Fibroblast of skin of right quadriceps (primary cell): Measurements from ENCODE around the gene ZNF678.
A peak's percentile ranks its signal among the peaks of the same experiment; 100 is the strongest.
"Not testable (repeated sequence)": the region's sequence is repeated elsewhere in the genome, so short reads cannot be mapped to it uniquely, and the experiment has no call there.

Experiments
- DNase-seq: peaks from one replicate; pipeline ENCODE4 v3.0.0-alpha.2; 2013

The ZNF678 gene

DNA sequence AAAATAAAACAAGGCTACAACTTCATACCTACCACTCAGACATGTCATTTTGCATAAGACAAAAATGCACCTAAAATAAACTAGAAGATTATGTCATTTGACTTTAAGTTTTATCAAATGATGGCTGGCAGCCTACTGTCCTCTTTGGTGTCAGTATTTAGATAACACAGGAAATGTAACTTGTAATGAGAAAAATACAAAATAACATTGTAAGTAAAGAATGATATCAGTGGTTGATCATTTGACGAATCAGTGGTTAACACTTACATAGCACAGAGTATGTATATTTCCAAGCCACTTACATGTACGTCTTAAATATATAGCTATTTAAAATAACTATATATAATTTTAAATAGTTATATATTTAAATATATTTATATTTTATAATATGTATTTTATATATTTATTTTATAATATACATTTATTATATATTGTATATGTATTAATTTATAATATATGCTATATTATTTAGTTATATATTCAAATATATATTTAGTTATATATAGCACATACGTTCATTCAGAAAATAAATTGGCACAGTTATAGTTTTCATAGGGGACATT is 44.1 kb downstream of the ZNF678 start:
- no peak for DNase-seq

DNA sequence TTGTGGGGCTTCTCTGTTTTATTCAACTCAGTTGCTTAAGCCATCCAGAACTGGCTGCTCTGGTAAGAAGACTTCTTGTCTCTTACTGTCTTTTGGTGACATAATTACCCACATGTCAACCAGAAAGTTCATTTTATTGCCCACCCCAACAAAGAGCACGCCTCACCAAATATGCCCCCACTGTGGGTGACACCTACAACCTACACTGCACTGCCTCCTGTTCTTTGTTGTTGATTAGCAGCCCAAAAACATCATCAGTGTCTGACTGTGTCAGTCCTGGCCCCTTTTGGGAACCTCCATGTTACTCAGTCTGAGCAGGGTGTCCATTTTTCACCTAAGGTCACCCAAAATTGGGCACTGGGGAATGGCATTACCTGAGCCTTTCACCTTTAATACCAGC is 49.3 kb downstream of the ZNF678 start:
- DNase-seq: no peak

DNA sequence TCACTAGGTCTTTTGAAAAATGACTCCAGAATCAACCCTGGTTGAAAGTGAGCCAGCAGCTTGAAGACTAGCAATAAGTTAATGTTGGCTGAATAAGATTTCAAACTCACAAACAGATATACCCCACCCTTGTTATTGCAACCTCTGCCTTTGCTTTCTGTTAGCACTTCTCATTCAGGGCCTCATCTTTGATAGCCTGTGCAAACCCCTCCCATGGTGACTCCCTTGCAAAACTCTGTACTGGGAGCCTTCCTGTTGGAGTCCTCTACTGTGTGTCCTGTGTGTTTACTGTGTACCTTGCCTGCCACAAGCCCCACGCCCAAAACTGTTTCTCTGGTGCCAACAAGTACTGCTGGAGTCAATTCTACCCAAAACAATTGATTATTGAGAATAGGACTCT is 50.2 kb downstream of the ZNF678 start:
- DNase-seq: no peak

DNA sequence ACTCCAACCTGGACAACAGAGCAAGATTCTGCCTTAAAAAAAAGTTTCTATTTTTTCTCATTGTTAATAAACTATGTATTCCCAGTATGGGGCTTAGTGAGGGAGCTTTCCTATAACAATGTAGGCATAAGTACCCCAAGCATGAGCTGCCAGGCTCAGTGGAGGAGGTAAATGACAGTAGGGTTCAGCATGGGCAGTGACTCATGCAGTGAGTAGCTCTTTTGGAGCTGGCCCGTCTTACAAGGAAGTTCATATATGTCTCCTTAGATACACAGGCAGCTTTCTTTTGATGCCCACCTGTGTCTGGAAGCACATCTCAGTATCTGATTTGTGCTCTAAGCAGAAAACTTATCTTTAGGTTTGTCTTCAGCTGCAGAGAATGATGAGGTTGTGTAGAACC is 57.9 kb downstream of the ZNF678 start:
- DNase-seq: no peak

DNA sequence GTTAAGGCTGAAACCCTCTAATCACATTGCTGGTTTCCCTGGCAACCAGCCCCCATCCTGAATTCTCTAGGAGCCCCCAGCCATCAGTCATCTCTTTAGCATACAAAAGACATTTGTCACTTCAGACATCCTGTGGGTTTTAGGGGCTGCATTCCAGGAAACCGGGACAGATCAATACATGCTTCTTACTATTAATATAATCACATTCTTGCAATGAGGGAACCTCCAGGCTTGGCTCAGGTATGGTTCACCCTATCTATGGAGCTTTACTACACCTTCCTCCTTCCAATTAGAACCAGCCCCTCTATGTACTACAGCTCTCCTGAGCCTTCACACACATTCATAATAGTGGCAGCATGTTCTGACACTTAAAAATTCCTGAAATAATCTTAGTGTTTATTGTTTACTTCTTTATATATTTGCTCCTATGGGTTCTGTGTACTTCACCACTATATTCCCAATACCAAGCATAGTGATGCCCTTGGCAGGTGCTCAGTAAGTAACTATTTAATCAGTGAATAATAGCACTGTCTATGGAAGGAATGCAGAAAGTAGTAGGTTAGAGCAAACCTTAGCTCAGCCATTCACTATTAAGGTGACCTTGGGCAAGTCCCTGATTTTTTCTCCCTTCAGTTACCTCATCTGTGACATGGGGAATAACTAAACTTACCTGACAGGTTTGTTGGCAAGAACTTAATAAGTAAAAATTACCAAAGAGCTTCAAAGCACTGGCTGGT is 59.6 kb downstream of the ZNF678 start:
- DNase-seq: no peak

DNA sequence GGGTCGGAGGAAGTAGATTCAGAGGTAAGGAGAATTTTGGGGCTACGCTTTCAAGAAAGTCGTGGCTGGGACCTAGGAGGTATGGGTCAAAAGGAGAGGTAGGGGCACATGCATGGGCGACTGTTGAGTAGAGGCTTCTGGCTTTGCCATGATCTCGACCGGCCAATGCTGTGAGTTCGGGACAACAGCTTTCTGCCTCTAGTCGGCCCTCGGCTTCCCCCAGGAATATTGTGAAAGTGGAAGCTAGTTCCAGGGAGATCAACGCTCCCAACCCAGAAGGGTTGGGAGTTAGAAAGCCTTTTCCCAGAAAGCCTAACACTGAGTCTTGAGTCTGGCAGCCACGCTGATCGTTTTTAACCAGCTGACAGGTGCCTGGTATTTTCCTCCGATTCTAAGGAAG is 69.0 kb downstream of the ZNF678 start:
- no peak for DNase-seq

DNA sequence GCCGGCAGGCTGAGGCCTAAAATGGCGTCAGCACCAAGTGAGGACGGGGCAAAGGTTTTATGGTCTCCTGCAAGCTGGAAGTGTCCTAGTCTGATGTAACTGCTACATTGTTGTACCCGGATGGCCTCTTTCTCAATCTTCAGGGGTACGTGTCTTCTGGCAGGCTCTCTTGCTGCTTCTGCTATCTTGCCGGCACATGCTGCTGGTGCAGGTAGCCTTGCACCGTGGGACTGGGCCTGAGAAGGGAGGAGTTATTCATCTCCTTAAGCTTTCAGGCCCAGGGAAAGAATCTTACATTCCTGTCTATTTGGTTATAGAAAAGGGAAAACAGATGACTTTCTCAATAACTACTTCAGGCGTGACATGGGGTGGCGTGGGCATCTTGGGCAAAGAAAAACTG is 72.2 kb downstream of the ZNF678 start:
- DNase-seq: no peak

DNA sequence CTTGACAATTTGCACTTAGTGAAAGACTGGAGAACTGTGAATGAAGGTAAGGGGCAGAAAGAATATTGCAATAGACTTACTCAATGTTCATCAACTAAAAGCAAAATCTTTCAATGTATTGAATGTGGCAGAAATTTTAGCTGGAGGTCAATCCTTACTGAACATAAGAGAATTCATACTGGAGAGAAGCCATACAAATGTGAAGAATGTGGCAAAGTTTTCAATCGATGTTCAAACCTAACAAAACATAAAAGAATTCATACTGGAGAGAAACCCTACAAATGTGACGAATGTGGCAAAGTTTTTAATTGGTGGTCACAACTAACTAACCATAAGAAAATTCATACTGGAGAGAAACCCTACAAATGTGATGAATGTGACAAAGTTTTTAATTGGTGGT is 91.1 kb downstream of the ZNF678 start:
- DNase-seq: no peak

DNA sequence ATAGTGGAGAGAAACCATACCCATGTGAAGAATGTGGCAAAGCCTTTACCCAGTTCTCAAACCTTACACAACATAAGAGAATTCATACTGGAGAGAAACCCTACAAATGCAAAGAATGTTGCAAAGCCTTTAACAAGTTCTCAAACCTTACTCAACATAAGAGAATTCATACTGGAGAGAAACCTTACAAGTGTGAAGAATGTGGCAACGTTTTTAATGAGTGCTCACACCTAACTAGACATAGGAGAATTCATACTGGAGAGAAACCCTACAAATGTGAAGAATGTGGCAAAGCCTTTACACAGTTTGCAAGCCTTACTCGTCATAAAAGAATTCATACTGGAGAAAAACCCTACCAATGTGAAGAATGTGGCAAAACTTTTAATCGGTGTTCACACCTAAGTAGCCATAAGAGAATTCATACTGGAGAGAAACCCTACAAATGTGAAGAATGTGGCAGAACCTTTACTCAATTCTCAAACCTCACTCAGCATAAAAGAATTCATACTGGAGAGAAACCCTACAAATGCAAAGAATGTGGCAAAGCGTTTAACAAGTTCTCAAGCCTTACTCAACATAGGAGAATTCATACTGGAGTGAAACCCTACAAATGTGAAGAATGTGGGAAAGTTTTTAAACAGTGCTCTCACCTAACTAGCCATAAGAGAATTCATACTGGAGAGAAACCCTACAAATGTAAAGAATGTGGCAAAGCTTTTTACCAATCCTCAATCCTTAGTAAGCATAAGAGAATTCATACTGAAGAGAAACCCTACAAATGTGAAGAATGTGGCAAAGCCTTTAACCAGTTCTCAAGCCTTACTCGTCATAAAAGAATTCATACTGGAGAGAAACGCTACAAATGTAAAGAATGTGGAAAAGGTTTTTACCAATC is 91.7 kb downstream of the ZNF678 start:
- DNase-seq: no peak

DNA sequence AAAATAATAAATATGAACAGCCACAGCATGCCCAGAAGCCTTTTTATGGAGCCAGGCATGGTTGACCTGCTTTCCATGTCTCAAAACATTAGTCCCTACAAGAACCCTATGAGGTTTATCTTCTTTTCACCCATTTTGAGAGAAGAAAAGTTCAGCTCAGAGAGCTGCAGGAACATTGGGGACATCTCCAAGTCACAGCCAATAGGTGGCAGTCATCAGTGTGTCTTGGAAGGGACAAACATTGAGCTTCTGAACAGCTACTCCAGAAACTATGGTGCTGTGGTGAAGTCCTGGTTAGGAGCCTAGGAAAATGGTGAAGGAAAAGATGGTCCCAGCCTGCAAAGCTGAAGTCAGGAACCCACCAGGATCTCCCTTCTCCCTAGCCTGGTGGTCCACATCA is 98.1 kb downstream of the ZNF678 start:
- DNase-seq: no peak

DNA sequence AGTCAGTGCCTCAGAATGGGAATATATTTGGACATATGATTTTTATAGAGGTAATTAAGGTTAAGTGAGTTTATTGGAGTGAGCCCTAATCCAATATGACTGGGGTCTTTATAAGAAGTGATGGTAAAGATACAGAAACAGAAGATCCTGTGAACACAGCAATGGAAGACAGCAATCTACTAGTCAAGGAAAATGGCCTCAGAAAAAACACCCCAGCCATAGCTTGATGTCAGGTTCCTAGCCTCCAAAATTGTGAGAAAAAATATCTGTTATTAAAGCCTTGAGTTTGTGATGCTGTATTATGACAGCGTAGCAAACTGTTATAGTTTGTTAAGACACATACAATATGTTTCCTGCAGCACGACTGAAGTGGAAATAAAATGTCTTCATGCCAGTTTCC is 99.6 kb downstream of the ZNF678 start:
- DNase-seq: no peak

DNA sequence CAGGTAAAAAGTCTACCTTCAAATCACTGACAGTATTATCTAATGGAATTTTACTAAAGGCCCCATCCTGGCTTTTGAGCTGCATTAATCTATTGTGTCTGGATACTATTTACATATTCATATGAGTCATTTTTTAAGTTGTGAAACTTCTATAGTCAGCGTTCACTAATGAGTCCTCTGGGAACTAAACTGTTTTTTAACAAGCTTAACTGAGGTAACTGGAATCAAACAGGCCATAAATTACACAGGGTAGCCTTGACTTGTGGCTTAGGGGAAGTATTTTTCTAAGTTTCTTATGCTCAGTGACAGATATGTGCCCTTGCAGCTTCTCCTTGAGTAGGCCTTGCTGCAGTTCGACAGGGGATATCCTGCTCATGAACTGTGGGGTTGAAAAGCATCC is 102.9 kb downstream of the ZNF678 start:
- DNase-seq: peak; percentile 57

DNA sequence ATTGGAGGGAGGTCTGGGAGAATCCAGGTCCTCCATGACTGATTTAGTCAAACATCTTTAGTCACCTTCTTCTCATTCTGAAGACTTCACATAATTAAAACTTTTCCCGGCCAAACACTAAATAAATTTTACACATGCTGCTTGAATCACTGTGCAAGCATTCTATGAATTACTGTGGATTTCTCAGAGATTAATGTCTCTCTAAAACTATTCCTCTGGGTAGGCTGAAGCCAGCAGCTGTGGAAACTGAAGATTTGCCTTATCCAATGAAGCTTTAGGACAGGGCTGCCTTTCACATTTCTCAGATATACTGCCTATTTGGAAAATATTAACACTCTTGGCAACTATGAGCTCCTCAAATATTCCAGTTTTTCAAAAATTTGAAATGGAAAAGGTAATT is 110.1 kb downstream of the ZNF678 start:
- no peak for DNase-seq

DNA sequence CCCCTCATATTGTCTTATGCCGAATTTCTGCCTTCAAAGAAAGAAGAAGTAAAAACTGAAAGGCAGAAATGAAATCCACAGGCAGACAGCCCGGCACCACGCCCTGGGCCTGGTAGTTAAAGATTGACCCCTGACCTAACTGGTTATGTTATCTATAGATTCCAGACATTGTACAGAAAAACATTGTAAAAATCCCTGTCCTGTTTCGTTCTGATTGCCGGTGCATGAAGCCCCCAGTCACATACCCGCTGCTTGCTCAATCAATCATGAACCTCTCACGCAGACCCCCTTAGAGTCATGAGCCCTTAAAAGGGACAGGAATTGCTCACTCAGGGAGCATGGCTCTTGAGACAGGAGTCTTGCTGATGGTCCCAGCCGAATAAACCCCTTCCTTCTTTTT is 122.5 kb downstream of the ZNF678 start:
- DNase-seq: no peak

DNA sequence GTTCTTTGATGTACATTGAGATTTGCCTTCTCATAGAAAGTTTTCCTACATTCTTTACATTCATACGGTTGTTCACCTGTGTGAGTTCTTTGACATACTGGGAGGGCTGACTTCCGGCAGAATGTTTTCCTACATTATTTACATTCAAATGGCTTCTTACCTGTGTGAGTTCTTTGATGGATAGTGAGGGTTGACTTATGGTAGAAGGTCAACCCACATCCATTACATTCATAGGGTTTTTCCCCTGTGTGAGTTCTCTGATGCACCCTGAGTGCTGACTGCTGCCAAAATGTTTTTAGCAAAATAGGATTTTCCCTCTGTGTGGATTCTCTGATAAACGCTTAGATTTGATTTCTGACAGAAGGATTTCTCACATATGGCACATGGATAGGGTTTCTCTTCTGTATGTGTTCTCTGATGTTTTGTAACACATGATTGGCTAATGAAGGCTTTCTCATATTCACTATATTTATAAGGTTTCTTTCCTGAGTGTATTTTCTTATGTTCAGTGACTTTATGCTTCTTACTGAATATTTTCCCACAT is 134.0 kb downstream of the ZNF678 start:
- no peak for DNase-seq

DNA sequence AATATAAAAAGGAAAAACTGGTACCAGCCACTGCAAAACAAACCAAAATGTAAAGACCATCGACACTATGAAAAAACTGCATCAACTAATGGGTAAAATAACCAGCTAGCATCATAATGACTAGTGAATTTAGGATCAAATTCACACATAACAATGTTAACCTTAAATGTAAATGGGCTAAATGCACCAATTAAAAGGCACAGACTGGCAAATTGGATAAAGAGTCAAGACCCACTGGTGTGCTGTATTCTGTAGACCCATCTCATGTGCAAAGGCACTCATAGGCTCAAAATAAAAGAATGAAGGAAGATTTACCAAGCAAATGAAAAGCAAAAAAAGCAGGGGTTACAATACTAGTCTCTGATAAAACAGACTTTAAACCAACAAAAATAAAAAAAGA is 138.3 kb downstream of the ZNF678 start:
- not testable (repeated sequence) for DNase-seq

DNA sequence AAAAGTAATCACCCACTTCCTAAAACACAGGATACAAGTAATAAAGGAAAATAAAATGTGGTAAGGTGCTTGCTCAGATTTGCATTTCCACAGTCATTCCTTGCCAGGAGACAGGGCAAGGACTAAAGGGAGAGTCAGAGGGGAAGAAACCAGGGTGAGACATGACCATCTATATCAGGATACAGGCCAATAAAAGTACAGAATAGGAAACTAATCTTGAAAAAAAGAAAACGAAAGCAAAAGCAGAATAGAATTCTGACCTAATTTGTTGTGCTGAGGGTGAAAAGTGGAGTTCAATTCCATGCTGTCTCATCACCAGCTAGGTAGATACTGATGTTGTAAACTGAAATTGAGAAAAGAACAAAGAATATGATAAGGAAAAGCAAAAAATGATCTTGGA is 144.5 kb downstream of the ZNF678 start:
- DNase-seq: no peak

DNA sequence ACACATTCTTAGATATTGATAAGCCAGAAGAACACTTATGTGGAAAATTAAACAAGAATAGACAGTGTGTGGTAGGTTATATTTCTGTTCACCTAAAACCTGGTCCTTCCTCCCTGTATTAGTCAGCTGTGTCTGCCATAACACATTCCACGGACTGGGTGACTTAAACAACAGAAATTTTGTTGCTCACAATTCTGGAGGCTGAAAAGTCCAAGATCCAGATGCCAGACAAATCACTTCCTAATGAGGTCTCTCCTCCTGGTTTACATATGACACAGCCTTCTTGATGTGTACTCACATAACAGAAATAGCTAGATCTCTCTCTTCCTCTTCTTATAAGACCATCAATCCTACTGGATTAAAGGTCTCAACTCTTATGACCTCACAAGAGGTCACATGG is 146.1 kb downstream of the ZNF678 start:
- no peak for DNase-seq

DNA sequence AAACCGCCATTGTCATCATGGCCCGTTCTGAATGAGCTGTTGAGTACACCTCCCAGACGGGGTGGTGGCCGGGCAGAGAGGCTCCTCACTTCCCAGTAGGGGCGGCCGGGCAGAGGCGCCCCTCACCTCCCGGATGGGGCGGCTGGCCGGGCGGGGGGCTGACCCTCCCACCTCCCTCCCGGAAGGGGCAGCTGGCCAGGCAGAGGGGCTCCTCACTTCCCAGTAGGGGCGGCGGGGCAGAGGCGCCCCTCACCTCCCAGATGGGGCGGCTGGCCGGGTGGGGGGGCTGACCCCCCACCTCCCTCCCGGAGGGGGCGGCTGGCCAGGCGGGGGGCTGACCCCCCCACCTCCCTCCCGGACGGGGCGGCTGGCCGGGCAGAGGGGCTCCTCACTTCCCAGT is 147.1 kb downstream of the ZNF678 start:
- DNase-seq: not testable (repeated sequence)

DNA sequence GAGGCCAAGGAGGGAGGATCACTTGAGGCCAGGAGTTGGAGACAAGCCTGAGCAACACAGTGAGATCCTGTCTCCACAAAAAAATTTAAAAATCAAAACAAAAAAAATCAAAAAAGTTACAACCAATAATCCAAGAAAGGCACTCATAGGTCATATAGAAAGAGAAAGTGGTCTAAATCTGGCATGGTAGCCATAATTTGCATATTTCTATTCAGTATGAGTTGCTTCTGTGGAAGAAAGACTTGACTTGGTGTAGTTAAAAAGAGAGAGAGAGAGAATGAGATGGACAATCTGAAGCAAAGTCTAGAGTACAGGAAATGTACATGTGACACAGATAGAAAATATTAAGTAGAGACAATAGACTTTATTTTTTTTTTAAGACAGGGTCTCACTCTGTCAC is 149.3 kb downstream of the ZNF678 start:
- DNase-seq: no peak

DNA sequence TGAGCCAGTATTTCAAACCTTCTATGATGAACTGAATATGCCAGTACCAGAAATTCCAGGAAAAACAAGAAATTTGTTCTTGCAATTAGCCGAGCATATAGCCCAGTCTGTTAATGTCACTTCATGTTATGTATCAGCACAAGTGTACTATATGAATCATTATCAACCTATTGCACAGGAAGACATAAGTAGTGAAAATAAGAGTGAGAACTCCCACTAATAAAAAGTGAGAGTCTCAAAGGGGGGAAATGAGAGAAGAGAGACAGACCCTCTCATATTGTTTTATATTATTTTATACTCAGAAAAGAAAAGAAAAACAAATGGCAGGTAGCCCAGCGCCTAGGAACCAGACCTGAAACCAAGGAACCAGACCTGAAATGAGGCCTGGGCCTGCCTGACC is 155.6 kb downstream of the ZNF678 start:
- no peak for DNase-seq

DNA sequence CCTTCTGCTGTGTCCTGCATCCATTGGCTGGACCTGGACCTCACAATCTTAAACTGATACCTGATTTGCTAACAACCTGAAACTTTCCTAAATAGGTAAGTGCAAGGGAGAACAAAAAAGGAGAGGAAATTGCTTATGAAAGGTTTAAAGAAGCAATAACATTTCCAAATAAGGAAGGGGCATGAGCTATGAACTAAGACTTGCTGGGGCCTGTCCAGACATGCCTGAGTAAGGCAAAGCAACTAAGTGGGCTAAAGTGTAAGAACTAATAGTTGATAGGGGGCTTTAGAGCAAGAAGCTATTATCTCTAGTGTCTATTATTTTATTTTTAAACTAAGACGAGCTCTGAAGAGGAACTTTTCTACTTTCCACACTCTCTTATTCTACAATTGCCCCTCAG is 160.1 kb downstream of the ZNF678 start:
- DNase-seq: no peak

DNA sequence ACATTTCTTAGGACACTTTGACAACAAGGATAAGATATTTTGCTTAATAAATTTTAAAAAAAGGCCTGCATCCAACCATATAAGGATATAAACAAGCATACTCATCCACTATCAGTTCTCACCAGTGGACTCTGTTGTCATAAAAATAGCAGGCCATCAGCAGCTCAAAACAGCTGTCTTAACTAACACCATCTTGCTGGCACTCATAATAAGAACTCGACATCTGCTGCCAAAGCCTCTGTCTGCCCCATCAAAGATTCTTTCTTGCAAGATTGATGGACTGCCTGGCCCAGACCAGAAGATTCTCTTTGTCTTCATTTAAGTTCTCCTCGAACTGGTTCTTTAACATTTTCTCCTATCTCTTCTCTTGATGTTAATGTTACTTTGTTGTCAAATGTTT is 161.7 kb downstream of the ZNF678 start:
- DNase-seq: no peak

DNA sequence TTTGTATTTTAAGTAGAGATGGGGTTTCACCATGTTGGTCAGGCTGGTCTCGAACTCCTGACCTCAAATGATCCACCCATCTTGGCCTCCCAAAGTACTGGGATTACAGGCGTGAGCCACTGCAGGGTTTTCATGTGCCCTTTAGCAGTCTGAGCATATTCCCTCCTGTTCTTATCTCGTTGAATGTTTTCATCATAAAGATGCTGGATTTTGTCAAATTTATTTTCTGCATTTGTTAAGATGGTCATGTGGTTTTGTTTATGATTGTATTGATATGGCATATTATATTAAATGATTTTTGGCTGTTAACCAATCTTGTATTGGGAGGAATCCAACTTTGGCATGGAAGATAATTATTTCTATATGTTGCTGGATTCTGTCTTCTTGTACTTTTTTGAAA is 163.0 kb downstream of the ZNF678 start:
- no peak for DNase-seq
